Progenitor cell of endocrine pancreas (in vitro differentiated cells): ENCODE results near the gene ENAH. TPM values are rescaled to one million over a fixed set of nuclear protein-coding genes. Genes with fewer than 3 reads are reported as not detected.
"Not testable (repeated sequence)": the region's sequence is repeated elsewhere in the genome, so short reads cannot be mapped to it uniquely, and the experiment has no call there.

Experiments
- DNase-seq: peaks from one replicate; pipeline ENCODE4 v3.0.0; 2021; ENCODE audit warnings: low spot score; ENCODE audit not compliant: unreplicated experiment
- H3K27ac Mint-ChIP-seq: 2 replicates; pipeline ENCODE4 v1.8.0; 2021; ENCODE audit warnings: mild to moderate bottlenecking, moderate library complexity, mixed read lengths
- H3K27me3 Mint-ChIP-seq: 2 replicates; pipeline ENCODE4 v1.8.0; 2021; ENCODE audit warnings: mixed read lengths
- H3K36me3 Mint-ChIP-seq: 2 replicates; pipeline ENCODE4 v1.8.0; 2022; ENCODE audit warnings: mixed read lengths; ENCODE audit not compliant: insufficient read depth
- H3K4me1 Mint-ChIP-seq: 2 replicates; pipeline ENCODE4 v1.8.0; 2021; ENCODE audit warnings: low read depth, mixed read lengths
- H3K4me3 Mint-ChIP-seq: 2 replicates; pipeline ENCODE4 v1.8.0; 2021; ENCODE audit warnings: low read depth, mild to moderate bottlenecking, moderate library complexity, mixed read lengths
- H3K9me3 Mint-ChIP-seq: 2 replicates; pipeline ENCODE4 v1.8.0; 2021; ENCODE audit warnings: low read depth, mixed read lengths
- total RNA-seq: library from RNA; stranded (reverse); gene quantifications from 2 replicates; pipeline ENCODE4 v1.2.1, GENCODE V29; 2021
- TF ChIP-seq, protein P1 (sequence below): fragments of 200-600 bp; sonication (generic); IDR thresholded peaks from one replicate; pipeline ENCODE4 v1.5.0; 2021; ENCODE audit warnings: antibody characterized with exemption, mild to moderate bottlenecking; ENCODE audit not compliant: unreplicated experiment

Gene ENAH
- total RNA-seq, 1 donor from 2014 or later, result 217 TPM

DNA sequence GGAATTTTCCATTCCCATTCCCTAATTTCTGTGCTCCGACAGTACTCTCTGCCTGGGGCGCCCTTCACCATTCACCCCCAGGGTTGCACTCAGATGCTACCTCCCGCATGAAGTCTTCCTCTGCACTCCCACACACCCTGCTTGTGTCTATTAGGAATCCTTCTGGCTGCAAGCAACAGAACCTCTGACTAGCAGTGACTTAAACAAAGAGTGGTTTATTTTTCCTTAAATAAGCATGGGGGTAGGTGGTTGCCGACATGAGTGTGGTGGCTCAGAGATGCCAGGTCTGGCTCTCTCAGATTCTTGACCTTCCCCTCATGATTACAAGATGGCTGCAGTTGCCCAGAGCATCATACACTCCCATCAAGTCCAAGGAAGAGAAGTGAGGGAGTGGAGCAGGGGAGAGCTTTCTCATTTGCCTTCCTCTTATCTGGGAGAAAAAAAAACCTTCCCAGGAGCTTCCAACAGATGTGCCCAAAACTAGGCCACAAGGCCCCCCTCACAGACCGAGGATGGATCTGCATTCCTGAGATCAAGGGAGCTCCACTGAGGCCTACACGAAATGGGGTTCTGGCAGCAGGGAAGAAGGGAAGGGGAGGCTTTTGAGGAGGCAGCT is 175.5 kb downstream of the ENAH start:
- Mint-ChIP-seq H3K36me3 (no peaks in the 10 kb centered on the region), H3K4me1 (peaks cover 2% of the 10 kb centered on the region), H3K27ac (no peak overlapping the region), H3K27me3 (peaks cover 19% of the 10 kb centered on the region), H3K9me3 (no peaks in the 10 kb centered on the region), H3K4me3 (no peak overlapping the region)
- TF ChIP-seq, protein P1, sequence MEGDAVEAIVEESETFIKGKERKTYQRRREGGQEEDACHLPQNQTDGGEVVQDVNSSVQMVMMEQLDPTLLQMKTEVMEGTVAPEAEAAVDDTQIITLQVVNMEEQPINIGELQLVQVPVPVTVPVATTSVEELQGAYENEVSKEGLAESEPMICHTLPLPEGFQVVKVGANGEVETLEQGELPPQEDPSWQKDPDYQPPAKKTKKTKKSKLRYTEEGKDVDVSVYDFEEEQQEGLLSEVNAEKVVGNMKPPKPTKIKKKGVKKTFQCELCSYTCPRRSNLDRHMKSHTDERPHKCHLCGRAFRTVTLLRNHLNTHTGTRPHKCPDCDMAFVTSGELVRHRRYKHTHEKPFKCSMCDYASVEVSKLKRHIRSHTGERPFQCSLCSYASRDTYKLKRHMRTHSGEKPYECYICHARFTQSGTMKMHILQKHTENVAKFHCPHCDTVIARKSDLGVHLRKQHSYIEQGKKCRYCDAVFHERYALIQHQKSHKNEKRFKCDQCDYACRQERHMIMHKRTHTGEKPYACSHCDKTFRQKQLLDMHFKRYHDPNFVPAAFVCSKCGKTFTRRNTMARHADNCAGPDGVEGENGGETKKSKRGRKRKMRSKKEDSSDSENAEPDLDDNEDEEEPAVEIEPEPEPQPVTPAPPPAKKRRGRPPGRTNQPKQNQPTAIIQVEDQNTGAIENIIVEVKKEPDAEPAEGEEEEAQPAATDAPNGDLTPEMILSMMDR, result no peak
- no peak for DNase-seq

DNA sequence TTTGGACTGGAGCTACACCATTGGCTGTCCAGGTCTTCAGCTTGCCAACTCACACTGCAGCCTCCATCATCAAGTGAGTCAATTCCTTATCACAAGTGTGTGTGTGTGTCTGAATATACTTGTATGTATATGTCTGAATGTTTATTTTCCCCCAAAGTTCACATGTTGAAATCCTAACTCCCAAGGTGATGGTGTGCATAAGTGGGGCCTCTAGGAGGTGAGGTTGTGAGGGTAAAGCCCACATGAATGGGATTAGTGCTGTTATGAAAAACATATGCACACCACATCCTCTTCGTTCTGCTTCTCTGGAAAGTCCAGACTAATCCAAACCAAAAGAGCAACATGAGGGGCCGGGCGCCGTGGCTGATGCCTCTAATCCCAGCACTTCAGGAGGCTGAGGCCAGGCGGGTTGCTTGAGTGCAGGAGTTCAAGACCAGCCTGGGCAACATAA is 176.4 kb downstream of the ENAH start:
- TF ChIP-seq, protein P1, result no peak
- H3K27ac Mint-ChIP-seq, result no peak overlapping the region
- DNase-seq, result no peak
- no peaks in the 10 kb centered on the region for H3K36me3 Mint-ChIP-seq
- no peak overlapping the region for H3K4me3 Mint-ChIP-seq
- H3K9me3 Mint-ChIP-seq, result no peaks in the 10 kb centered on the region
- H3K4me1 Mint-ChIP-seq, result no peaks in the 10 kb centered on the region
- peaks cover 17% of the 10 kb centered on the region for H3K27me3 Mint-ChIP-seq

DNA sequence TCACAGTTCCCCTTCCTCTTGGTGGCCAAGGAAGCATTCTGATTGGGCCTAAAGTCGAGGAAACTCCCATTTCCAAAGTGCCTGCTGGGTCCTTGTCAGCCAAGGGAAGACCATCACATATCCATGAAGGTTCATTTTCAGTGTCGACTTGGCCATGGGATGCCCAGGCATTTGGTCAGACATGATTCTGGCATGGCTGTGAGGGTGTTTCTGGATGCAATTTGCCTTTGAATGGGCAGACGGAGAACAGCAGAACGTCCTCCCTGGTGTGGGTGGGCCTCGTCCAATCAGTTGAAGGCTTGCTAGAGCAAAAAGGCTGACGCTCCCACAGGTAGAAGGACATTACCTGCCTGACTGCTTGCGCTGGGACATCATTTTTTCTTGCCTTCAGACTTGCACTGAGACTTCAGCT is 176.8 kb downstream of the ENAH start:
- Mint-ChIP-seq H3K27ac (no peak overlapping the region), H3K4me1 (peaks cover 1% of the 10 kb centered on the region), H3K36me3 (no peaks in the 10 kb centered on the region), H3K27me3 (peaks cover 17% of the 10 kb centered on the region), H3K9me3 (no peaks in the 10 kb centered on the region), H3K4me3 (no peak overlapping the region)
- no peak for DNase-seq
- TF ChIP-seq, protein P1, result no peak

DNA sequence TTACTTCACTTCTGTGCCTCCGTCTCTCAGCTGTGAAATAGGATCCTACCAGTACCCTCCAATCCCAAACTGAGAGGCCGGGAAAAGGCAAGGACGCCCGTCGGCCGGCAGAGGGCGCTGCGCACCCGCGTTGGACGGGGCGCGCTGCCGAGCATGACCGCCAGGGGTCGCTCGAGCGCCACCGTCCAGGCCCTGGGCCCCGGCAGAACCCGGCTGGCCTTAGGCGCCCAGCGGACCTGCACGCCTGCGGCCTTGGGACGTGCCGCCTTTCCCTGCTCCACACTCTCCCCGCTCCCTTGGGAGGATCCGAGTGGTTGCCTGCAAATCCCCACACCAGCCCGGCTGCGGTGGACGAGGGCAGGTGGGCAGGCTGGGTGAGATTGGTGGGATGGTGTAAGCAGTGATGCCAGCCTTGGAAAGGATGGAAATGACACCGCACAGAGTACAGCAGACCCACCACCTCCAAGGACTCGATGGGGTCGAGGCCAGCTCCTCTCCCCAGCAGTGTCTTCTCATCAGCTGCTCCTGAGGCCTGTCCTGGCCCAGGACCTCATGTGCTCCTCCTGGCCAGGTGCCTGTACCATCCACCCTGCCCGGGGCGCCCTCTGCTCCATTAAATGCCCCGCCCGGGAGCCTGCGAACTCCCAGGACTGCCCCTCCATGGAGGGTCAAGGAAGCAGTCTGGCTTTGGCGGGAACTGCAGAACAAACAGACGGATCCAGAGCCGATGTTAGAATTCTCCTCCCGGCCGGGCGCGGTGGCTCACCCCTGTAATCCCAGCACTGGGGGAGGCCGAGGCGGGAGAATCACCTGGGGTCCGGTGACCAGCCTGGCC is 177.7 kb downstream of the ENAH start:
- H3K4me1 Mint-ChIP-seq, result peaks cover 2% of the 10 kb centered on the region
- peak; percentile 72 for DNase-seq
- peaks cover 14% of the 10 kb centered on the region for H3K27me3 Mint-ChIP-seq
- no peaks in the 10 kb centered on the region for H3K36me3 Mint-ChIP-seq
- no peaks in the 10 kb centered on the region for H3K9me3 Mint-ChIP-seq
- H3K27ac Mint-ChIP-seq, result no peak overlapping the region
- no peak overlapping the region for H3K4me3 Mint-ChIP-seq
- TF ChIP-seq, protein P1, result peak; percentile 100

DNA sequence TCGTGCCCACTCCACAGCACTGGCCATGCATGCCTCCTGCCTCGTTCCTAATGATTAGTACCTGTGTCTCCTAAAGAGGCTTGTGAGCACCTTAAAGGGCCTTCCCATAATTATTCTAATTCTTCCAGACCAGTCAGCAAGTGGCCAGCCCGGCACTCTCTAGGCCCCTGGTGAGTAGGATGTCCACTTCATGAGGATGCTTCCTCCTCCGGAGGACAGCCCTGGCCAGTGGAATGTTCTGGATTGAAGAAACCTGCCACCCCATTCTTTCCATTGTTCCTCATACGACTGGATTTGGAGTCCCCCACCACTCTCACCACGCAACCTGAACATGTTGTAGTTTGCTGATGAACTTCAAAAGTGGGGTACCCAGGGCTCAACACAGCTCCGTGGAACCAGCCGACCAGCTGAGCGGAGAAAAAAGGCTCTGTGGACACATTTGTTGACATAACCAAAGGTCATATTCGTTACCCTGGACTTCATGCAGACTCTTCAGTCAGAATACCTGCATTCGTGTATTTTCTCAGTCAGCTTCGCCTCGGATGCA is 178.4 kb downstream of the ENAH start:
- Mint-ChIP-seq H3K9me3 (no peaks in the 10 kb centered on the region), H3K4me3 (no peak overlapping the region), H3K4me1 (peaks cover 2% of the 10 kb centered on the region), H3K27ac (no peak overlapping the region), H3K36me3 (no peaks in the 10 kb centered on the region), H3K27me3 (peaks cover 14% of the 10 kb centered on the region)
- DNase-seq, result no peak
- TF ChIP-seq, protein P1, result no peak

DNA sequence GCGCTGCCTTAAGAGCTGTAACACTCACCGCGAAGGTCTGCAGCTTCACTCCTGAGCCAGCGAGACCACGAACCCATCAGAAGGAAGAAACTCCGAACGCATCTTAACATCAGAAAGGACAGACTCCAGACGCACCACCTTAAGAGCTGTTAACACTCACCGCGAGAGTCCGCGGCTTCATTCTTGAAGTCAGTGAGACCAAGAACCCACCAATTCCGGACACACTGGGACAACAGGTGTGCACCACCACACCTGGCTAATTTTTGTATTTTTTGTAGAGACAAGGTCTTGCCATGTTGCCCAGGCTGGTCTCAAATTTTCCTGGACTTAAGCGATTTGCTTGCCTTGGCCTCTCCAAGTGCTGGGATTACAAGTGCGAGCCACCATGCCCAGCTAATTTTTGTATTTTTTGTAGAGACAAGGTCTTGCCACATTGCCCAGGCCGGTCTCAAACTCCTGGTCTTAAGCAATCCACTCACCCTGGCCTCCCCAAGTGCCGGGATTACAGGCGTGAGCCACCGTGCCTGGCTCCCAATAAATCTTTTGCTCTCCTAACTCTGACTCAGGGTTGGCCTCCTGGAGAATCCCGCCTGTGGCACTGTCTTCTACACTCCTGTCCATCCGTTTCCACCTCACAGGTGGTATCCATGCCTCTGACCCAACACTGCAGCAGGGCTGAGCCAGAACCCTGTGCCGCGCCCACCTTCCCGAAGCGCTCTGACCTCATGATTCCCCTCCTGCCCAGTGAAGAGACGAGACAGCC is 179.1 kb downstream of the ENAH start:
- not testable (repeated sequence) for H3K27ac Mint-ChIP-seq

DNA sequence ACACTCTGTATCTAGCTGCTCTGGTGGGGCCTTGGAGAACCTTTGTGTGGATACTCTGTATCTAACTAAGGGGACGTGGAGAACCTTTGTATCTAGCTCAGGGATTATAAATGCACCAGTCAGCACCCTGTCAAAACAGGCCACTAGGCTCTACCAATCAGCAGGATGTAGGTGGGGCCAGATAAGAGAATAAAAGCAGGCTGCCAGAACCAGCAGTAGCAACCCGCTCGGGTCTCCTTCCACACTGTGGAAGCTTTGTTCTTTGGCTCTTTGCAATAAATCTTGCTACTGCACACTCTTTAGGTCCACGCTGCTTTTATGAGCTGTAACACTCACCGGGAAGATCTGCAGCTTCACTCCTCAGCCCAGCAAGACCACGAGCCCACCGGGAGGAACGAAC is 179.7 kb downstream of the ENAH start:
- not testable (repeated sequence) for H3K9me3 Mint-ChIP-seq, H3K27ac Mint-ChIP-seq, H3K4me3 Mint-ChIP-seq, DNase-seq, H3K4me1 Mint-ChIP-seq, H3K36me3 Mint-ChIP-seq
- H3K27me3 Mint-ChIP-seq, result peaks cover 13% of the 10 kb centered on the region

More for the DNA sequence above, 179.1 kb downstream of the ENAH start:
- H3K9me3 Mint-ChIP-seq, DNase-seq, H3K4me1 Mint-ChIP-seq, H3K36me3 Mint-ChIP-seq, H3K4me3 Mint-ChIP-seq: not testable (repeated sequence)
- H3K27me3 Mint-ChIP-seq, result peaks cover 14% of the 10 kb centered on the region
